ENCODE data around the gene COL6A3.

Gene COL6A3

GRCh38 chr2:237440819-237441281 lies 26.9 kb upstream of the COL6A3 start:
- no peak for DNase-seq (ENCODE audit: low read depth in 2 of 3, low spot score in 2 of 3)

DNA sequence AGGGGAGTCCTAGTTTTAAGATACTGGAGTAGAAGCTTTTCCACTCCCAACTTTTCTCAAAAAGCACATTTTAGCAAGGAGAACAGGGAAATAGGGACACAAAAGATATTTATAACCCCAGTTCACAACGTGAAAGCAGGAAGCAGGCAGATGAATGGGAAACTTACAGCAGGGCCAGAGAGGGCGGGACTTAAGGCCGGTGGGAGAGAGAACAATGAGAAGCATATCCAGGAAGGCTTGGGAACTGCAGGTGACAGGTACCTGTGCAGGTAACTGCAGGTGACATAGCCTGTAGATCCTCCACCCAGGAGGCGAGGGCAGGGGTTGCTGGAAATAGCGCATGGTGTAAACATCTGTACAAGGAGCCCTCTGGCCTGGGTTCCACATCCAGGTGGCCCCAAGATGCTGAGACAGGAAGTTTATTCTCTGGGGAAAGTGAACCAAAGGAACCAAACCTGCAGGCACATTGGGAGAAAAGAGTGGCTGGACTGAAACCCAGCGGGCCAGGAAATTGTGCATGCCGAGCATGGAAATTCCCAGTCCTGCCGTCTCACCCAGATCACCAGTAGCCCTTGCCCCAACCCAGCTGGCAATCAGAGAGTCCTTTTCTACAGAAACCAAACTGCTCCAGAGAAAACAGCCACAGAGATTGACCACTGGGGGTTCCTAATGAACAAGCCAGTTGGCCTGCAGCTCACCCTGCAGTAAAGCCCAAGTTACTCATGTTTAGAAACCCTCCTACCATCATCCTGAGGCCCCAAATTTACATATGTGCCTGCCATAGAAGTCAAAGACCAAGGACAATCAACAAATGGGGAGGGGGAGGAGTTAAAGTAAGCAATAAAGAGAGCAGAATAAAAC lies 24.3 kb upstream of the COL6A3 start:
- no peak for DNase-seq (ENCODE audit: low read depth in 2 of 3, low spot score in 2 of 3)

- DNase-seq (ENCODE audit: low read depth in 2 of 3, low spot score in 2 of 3): no peak
Measured at GRCh38 chr2:237437566-237437965, 23.6 kb upstream of the COL6A3 start.

DNA sequence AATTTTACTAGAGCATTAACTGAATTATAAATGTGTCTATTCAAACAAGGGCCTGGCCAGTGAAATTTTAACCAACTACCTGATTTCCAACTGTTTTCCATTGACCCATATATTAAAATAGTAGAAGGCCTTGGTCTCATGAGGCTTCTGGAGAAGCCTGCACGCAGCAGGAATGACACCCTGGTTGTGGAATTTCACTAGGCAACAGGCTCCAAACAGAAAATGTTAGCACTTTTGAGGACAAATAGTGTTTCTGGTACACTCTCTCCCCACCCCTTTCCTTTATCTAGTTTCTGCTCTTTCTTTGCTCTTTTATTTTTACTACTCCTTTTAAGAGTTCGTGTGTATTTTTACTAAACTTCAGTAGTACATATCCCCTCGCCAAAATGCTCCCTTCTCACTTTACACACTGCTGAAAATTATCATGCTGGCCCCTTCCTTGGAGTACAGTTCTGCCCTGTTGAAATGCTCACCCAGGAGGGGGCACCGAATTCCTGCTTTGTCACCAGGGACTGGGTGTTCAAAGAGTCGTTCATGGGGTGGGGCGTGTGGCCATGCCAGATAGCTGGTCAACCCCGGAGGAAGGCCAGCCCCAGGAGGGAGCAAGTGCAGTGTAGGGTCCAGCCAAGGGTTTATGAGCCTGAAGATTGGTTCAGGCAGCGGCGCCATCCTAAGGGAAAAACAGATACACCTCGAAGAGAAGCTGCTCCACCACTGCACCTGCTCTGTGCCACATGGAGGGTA lies 22.1 kb upstream of the COL6A3 start:
- DNase-seq (ENCODE audit: low read depth in 2 of 3, low spot score in 2 of 3): no peak

GRCh38 chr2:237434866-237435311 lies 20.9 kb upstream of the COL6A3 start:
- DNase-seq (ENCODE audit: low read depth in 2 of 3, low spot score in 2 of 3): peak; percentile 61 to 65 (median 63)

DNA sequence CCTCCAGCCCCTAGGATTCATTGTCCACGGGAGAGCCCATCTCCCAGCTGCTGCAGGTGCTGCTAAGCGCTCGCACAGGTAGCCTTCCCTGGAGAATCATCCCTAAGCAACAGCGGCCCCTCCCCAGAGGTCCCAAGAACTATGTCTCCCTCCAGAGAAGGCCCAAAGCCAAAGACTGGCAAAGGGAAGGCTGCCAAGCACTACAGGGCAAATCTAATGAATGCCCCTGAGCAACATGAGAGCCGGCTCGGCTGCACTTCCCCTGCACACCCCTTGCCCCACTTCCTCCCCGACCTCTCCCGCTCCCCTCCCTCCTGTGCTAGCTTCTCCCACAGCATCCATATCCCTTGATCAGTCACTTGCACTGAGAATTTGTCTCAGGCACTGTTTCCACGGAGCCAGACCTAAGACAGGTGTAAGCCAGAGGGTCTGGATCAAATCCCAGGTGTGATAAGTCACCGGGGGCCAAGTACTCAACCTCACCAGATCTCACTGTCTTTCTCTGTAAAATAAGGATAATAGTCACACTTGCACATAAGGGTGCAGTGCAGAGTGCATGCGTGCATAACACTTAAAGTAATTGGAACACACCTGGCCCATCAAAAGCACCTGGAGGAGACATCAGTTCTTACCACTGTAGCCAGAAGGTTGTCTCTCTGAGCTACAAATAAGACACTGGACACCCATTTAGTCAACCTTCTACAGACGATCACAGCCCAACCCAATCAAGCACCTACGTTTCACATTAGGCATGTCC lies 20.1 kb upstream of the COL6A3 start:
- DNase-seq (ENCODE audit: low read depth in 2 of 3, low spot score in 2 of 3): no peak

DNA sequence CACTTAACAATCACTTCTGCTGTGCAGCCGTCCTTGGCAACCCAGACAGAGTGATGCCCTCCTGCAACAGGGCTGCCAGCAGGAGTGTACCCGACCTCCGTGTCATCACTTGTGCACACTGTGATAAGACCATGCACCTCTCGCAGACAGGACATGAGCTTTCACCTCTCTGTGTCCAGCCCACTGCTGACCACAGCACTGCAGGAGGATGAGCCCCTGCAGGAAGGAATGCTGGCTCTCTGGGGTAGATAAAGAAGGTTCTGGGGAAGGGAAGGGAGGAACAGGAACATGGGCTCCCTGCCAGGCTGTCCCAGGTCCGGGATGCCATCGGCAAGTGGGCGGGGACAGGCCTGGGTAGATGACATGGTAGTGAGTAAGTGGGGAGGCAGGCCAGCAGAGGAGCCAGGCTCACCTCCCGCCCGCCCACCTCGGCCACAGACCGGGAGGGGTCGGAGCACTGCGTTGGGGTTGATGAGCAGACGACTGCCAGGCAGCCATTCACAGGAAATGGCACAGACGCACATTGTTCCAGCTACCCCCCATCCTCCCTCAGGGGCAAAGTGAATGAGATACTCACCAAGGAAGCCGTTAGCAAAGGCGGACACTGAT lies 18.6 kb upstream of the COL6A3 start:
- peak; percentile 70 to 88 (median 73) for DNase-seq (ENCODE audit: low read depth in 2 of 3, low spot score in 2 of 3)

GRCh38 chr2:237431837-237432236 lies 17.9 kb upstream of the COL6A3 start:
- DNase-seq (ENCODE audit: low read depth in 2 of 3, low spot score in 2 of 3): no peak

- DNase-seq (ENCODE audit: low read depth in 2 of 3, low spot score in 2 of 3): no peak
Measured at GRCh38 chr2:237431372-237431771, 17.4 kb upstream of the COL6A3 start.

DNA sequence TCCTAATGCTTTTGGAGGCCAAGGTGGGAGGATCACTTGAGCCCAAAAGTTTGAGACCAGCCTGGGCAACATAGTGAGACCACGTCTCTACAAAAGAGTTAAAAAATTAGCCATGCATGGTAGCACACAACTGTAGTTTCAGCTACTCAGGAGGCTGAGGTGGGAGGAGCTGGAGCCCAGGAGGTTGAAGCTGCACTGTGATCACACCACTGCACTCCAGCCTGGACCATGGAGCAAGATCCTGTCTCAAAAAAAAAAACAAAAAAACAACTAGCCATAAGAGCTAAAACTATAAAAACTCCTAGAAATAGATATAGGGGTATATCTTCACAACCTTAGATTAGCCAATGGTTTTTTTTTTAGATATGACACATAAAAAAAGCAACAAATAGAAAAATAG lies 16.9 kb upstream of the COL6A3 start:
- no peak for DNase-seq (ENCODE audit: low read depth in 2 of 3, low spot score in 2 of 3)

GRCh38 chr2:237429753-237430152 lies 15.8 kb upstream of the COL6A3 start:
- no peak for DNase-seq (ENCODE audit: low read depth in 2 of 3, low spot score in 2 of 3)

DNA sequence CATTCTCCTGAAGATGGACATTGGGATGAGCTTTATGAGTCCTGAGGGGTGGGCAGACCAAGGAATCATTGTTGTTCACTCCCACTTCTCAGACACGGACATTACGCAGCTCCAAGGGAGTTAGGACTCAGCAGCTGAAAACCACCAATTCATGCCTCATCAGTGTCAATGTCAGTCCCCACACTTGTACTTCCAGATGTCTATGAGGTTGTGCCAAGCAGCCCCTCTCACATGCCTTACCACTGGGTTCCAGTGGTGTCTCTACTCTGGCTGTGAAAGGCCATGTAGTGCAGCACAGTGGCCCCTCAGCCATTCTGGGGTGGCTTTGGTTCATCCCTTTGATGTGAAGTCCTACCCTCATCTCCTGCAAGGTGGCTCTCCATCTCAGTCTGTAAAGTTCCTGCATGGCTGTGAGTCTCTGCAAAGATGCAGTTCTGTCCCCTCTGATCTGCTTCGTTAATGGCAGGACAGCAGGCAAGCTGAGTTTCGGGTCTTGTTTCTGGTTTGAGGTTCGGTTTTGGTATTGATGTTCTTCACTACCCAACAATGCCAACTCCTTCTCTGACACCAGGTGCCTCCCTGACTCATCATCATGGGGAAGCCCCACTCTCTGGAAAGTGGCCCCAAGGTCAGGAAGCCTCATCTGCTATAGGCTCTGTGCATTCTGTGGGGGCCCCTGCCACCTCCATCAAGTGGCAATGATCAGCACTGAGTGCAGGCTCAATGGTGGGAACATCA lies 14.0 kb upstream of the COL6A3 start:
- peak in 2 of 3 experiments; percentile 57 to 60 for DNase-seq (ENCODE audit: low read depth in 2 of 3, low spot score in 2 of 3)

- no peak for DNase-seq (ENCODE audit: low read depth in 2 of 3, low spot score in 2 of 3)
Measured at GRCh38 chr2:237426517-237426916, 12.6 kb upstream of the COL6A3 start.

- no peak for DNase-seq (ENCODE audit: low read depth in 2 of 3, low spot score in 2 of 3)
Measured at GRCh38 chr2:237425320-237425719, 11.4 kb upstream of the COL6A3 start.

- no peak for DNase-seq (ENCODE audit: low read depth in 2 of 3, low spot score in 2 of 3)
Measured at GRCh38 chr2:237424544-237424943, 10.6 kb upstream of the COL6A3 start.

DNA sequence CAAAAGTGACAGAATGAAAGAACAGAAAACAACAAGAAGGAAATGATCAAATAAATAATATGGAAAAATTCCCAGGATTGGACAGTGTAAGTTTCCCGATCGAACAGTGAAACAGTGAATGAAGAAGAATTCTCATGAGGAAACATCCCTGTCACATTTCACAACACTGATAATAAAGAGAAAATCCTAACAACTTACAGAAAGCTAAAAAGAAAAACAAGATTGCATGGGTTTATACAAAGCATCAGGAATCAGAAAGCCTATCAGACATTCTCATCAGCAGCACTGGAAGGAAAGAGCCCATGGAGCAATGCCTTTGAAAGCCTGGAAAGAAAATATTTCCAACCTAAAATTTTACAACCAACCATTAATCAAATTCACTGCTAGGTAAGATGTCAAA lies 9.9 kb upstream of the COL6A3 start:
- no peak for DNase-seq (ENCODE audit: low read depth in 2 of 3, low spot score in 2 of 3)

DNA sequence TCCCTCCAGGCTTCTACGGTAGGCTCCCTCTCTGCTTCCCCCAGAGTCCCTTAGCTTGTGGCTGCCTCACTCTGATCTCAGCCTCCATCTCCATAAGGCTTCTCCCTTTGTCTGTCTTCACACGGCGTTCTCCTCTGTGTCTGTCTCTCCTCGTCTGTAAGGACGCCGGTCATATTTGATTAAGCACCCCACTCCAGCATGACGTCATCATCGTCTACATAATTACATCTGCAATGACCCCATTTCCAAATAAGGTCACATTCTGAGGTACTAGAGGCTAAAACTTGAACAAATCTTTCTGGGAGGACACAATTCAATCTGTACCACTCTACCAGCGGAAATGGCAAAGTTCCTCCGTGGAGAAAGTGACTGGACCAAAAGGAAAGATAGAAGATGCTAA lies 8.3 kb upstream of the COL6A3 start:
- no peak for DNase-seq (ENCODE audit: low read depth in 2 of 3, low spot score in 2 of 3)

GRCh38 chr2:237421542-237422116 lies 7.7 kb upstream of the COL6A3 start:
- peak; percentile 52 to 71 (median 58) for DNase-seq (ENCODE audit: low read depth in 2 of 3, low spot score in 2 of 3)

DNA sequence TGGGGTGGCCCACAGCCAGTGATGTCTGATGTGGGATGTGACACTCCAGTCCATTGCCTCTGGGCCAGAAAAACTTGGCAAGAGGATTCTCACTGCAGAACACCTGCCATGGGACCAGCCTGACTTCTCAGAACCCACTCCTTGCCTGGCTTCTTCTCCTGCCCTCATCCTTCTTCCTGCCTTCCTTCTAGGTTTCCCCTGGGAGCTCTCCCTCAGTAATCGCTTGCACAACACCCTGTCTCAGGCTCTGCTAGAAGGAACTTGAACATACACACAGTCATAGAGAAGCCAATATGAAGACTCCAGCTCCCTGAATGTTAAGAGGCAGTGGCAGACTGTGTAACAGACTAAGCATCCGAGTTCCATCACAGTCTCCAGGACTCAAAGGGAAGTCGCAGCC lies 4.3 kb upstream of the COL6A3 start:
- DNase-seq (ENCODE audit: low read depth in 2 of 3, low spot score in 2 of 3): no peak
